Activated CD8-positive, alpha-beta T cell treated with anti-CD3 and anti-CD28 coated beads for 36 hours (primary cell): ENCODE measurements around the gene GPR141. TPM values are rescaled to one million over a fixed set of nuclear protein-coding genes. Genes with fewer than 3 reads are reported as not detected.

Experiments
- ATAC-seq: fragments of 200-7000 bp; cut with Tn5 transposase; one replicate; pipeline ENCODE4 v1.10.0; 2021; ENCODE audit warnings: mild to moderate bottlenecking, moderate library complexity
- CTCF ChIA-PET: fragments of 350-600 bp; sonication (Branson Sonifier 250); formaldehyde crosslinking; loops from one replicate; lab custom pipeline; 2021; ENCODE audit warnings: antibody characterized with exemption; lab: Charles Lee
- POLR2A ChIA-PET: fragments of 350-600 bp; sonication (Branson Sonifier 250); formaldehyde crosslinking; loops from one replicate; lab custom pipeline; 2021; ENCODE audit warnings: antibody characterized with exemption; lab: Charles Lee
- DNase-seq: peaks from one replicate; pipeline ENCODE4 v3.0.0-alpha.2; 2020
- H3K27ac Mint-ChIP-seq: one replicate; pipeline ENCODE4 v1.8.0; 2021; ENCODE audit warnings: mild to moderate bottlenecking, mixed read lengths
- H3K27me3 Mint-ChIP-seq: one replicate; pipeline ENCODE4 v1.8.0; 2021; ENCODE audit warnings: mixed read lengths
- H3K36me3 Mint-ChIP-seq: one replicate; pipeline ENCODE4 v1.8.0; 2021; ENCODE audit warnings: low read depth, mixed read lengths
- H3K4me1 Mint-ChIP-seq: one replicate; pipeline ENCODE4 v1.8.0; 2021; ENCODE audit warnings: low read depth, mixed read lengths
- H3K4me3 Mint-ChIP-seq: one replicate; pipeline ENCODE4 v1.8.0; 2021; ENCODE audit warnings: mild to moderate bottlenecking, moderate library complexity, mixed read lengths
- H3K9me3 Mint-ChIP-seq: one replicate; pipeline ENCODE4 v1.8.0; 2021; ENCODE audit warnings: mixed read lengths
- intact Hi-C: fragments of 100-400 bp; cut with micrococcal nuclease; formaldehyde crosslinking; loops from one replicate; pipeline ENCODE4 v1.10.0; 2022
- total RNA-seq, 2 experiments: library from RNA; stranded (reverse); gene quantifications; one replicate each; pipeline ENCODE4 v1.2.3, GENCODE V29; 2021
- TF ChIP-seq, protein P1 (sequence below): fragments of 200-600 bp; IDR thresholded peaks from one replicate; pipeline ENCODE4 v1.8.0; 2022; ENCODE audit warnings: antibody characterized with exemption, mild to moderate bottlenecking

GPR141 gene
- total RNA-seq, 2 experiments from 2014 or later = not detected

DNA sequence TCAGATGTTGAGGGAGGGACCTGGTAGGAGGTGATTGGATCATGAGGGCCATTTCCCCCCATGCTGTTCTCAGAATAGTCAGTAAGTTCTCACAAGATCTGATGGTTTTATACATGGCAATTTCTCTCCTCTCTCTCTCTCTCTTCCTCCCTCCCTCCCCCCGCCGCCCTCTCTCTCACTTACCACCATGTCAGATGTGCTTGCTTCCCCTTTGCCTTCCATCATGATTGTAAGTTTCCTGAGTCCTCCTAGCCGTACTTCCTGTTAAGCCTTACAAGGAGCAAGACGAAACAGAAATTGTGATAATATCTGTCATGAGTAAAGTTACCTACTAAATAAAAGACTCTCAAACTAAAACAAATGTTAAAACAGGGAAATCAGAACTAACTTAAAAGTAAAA is 19.9 kb upstream of the GPR141 start:
- Mint-ChIP-seq H3K36me3 (no peaks in the 10 kb centered on the region), H3K27me3 (no peaks in the 10 kb centered on the region), H3K27ac (no peak overlapping the region), H3K4me3 (no peak overlapping the region), H3K9me3 (no peaks in the 10 kb centered on the region), H3K4me1 (no peaks in the 10 kb centered on the region)
- DNase-seq (no peak), ATAC-seq (no peak)
- ChIA-PET POLR2A (no interaction called here), CTCF (no interaction called here)
- intact Hi-C loops = no loop called here
- TF ChIP-seq, protein P1, sequence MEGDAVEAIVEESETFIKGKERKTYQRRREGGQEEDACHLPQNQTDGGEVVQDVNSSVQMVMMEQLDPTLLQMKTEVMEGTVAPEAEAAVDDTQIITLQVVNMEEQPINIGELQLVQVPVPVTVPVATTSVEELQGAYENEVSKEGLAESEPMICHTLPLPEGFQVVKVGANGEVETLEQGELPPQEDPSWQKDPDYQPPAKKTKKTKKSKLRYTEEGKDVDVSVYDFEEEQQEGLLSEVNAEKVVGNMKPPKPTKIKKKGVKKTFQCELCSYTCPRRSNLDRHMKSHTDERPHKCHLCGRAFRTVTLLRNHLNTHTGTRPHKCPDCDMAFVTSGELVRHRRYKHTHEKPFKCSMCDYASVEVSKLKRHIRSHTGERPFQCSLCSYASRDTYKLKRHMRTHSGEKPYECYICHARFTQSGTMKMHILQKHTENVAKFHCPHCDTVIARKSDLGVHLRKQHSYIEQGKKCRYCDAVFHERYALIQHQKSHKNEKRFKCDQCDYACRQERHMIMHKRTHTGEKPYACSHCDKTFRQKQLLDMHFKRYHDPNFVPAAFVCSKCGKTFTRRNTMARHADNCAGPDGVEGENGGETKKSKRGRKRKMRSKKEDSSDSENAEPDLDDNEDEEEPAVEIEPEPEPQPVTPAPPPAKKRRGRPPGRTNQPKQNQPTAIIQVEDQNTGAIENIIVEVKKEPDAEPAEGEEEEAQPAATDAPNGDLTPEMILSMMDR = no peak

DNA sequence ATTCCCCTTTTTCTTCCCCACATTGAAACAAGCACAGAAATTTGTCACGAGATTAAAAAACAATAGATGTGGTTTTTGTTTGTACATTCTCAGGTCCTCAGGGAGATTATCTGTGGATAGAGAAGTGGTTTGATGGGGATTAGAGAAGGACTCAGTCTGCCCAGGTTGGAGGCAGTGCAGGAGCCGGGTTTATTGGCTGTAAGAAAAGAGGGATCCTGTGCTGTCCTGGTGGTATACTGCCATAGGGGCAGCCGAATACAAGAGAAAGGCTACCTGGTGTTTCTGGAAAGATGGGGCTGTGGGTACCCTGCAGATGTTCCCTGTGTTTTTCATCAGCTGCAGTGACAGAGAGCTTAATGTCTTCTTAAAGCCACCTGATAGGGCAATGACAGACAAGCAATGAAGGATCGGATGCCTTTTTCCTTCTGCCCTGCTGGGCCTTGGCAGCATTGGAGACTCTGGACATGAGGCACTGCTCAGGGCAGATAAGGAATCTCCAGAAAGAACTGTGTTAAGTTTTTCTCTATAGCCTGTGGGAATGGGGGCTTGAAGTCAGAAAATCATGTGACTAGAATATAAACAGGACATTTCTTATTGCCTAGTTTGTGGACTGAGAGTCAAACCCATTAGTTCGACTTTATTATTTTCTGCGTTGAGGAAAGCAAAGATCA is 18.1 kb upstream of the GPR141 start:
- ChIA-PET POLR2A (interaction anchor here (0.9 kb wide), 1 partner anchor 170 kb away, joined by 3 read pairs; no protein-coding TSS in a partner anchor), CTCF (no interaction called here)
- DNase-seq (no peak), ATAC-seq (no peak)
- TF ChIP-seq, protein P1 = no peak
- no peaks in the 10 kb centered on the region for H3K9me3 Mint-ChIP-seq
- H3K27ac Mint-ChIP-seq = no peak overlapping the region
- H3K4me3 Mint-ChIP-seq = no peak overlapping the region
- no peaks in the 10 kb centered on the region for H3K4me1 Mint-ChIP-seq
- intact Hi-C loops = no loop called here
- no peaks in the 10 kb centered on the region for H3K36me3 Mint-ChIP-seq
- H3K27me3 Mint-ChIP-seq = no peaks in the 10 kb centered on the region

DNA sequence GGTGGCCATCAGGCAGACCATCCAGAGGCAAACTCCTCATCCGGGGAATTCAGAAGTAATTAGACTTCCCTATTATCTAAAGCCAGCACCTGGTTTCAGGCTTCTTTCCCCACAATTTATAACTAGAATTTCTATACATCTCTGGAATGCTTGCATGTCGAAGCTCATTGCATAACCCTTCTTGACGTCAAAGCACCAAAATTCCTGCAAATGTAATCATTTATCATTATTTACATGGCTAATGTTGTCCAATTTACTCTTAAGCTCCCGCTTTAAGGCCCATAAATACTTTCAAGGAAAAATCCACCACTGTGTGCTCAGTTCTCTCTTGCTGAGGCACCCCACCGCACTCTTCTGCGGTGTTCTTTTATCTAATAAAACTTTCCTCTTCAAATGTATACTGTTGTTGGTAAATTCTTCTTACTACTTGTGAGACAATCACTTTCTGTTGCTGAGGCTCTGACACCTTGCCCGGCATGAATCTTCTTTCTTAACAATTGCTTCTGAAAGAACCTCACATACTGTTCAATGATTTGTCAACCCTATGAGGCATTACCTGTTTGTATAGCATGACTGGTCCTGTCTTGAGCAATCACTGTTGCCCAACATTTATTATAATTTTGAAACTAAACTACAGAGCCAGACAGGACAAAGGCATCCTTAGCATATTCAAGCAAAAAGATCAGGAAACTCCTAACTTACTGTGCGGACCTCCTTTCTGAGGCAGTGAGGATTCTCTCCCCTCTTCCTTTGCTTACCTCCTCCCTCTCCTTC is 17.4 kb upstream of the GPR141 start:
- no peaks in the 10 kb centered on the region for H3K36me3 Mint-ChIP-seq
- H3K4me1 Mint-ChIP-seq = no peaks in the 10 kb centered on the region
- CTCF ChIA-PET = no interaction called here

DNA sequence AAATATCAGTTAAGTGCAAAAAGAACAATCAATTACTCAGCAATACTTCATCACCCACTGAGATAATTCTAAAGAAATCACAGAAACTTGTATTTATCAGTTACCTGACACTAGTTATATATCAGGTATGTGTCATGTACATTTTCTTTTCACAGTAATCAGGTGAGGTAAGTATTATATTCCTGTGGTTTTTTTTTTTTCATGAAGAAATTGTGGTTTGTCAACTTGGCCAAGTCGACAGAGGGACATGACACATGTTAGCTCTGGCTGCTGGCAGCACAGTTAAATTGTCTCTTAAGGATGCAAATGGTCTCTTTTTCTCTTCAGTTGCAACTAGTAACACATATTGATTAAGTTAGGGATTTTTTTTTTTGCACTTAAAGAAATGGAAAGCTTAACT is 13.7 kb upstream of the GPR141 start:
- DNase-seq = no peak
- Mint-ChIP-seq H3K36me3 (no peaks in the 10 kb centered on the region), H3K4me1 (no peaks in the 10 kb centered on the region), H3K27ac (no peak overlapping the region), H3K9me3 (no peaks in the 10 kb centered on the region), H3K4me3 (no peak overlapping the region), H3K27me3 (no peaks in the 10 kb centered on the region)
- no peak for ATAC-seq
- TF ChIP-seq, protein P1 = no peak
- intact Hi-C loops = no loop called here
- ChIA-PET CTCF (interaction anchor here (1.1 kb wide), 1 partner anchor 385 kb away, joined by 3 read pairs; no protein-coding TSS in a partner anchor), POLR2A (no interaction called here)

More for the DNA sequence above, 17.4 kb upstream of the GPR141 start:
- H3K27me3 Mint-ChIP-seq = no peaks in the 10 kb centered on the region
- H3K9me3 Mint-ChIP-seq = no peaks in the 10 kb centered on the region
- no peak overlapping the region for H3K4me3 Mint-ChIP-seq
- DNase-seq (no peak), ATAC-seq (no peak)
- no peak overlapping the region for H3K27ac Mint-ChIP-seq
- POLR2A ChIA-PET = interaction anchor here (0.9 kb wide), 1 partner anchor 169 kb away, joined by 3 read pairs; no protein-coding TSS in a partner anchor
- TF ChIP-seq, protein P1 = no peak
- intact Hi-C loops = no loop called here

DNA sequence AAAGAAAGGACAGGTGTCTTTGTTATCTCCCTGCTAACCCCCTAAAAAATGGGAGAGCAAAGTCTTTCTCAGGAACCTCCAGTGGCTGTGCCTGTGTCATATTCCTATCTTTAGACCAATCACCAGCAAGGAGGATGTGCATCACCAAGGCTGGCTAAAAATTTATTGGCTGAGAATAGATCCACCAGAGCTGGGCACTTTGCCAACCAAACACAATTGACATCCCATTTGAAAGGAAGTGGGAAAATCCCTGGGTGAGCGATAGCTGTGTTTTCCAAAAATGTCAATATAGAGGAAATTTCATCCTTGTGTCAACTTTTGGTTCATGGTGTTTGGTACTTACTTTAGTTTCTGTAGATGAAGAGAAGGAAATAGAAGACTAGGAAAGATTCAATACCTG is 13.1 kb upstream of the GPR141 start:
- no peaks in the 10 kb centered on the region for H3K36me3 Mint-ChIP-seq
- H3K4me1 Mint-ChIP-seq = no peaks in the 10 kb centered on the region
- no peaks in the 10 kb centered on the region for H3K27me3 Mint-ChIP-seq
- CTCF ChIA-PET = no interaction called here
- no peaks in the 10 kb centered on the region for H3K9me3 Mint-ChIP-seq
- TF ChIP-seq, protein P1 = no peak
- H3K4me3 Mint-ChIP-seq = no peak overlapping the region
- ATAC-seq (no peak), DNase-seq (no peak)
- intact Hi-C loops = no loop called here
- H3K27ac Mint-ChIP-seq = no peak overlapping the region
- POLR2A ChIA-PET = no interaction called here
